Occipital lobe (tissue), 2 donors: ENCODE results near the gene DUSP2. TPM values are rescaled to one million over a fixed set of nuclear protein-coding genes. Genes with fewer than 3 reads are reported as not detected.
"Not testable (repeated sequence)": the region's sequence is repeated elsewhere in the genome, so short reads cannot be mapped to it uniquely, and the experiment has no call there.

Experiments
- DNase-seq: peaks from one replicate; lab custom pipeline; 2025; lab: John Stamatoyannopoulos, UW
- total RNA-seq: library from RNA; depleted of rRNA; stranded (reverse); fragments of >200 nt; gene quantifications from one replicate; pipeline ENCODE4 v1.2.3, GENCODE V29; 2014

Gene DUSP2
- total RNA-seq, 1 donor from 2014 or later, result 7.3 TPM

GRCh38 chr2:96147593-96148201 is 2.5 kb upstream of the DUSP2 start:
- no peak for DNase-seq

DNA sequence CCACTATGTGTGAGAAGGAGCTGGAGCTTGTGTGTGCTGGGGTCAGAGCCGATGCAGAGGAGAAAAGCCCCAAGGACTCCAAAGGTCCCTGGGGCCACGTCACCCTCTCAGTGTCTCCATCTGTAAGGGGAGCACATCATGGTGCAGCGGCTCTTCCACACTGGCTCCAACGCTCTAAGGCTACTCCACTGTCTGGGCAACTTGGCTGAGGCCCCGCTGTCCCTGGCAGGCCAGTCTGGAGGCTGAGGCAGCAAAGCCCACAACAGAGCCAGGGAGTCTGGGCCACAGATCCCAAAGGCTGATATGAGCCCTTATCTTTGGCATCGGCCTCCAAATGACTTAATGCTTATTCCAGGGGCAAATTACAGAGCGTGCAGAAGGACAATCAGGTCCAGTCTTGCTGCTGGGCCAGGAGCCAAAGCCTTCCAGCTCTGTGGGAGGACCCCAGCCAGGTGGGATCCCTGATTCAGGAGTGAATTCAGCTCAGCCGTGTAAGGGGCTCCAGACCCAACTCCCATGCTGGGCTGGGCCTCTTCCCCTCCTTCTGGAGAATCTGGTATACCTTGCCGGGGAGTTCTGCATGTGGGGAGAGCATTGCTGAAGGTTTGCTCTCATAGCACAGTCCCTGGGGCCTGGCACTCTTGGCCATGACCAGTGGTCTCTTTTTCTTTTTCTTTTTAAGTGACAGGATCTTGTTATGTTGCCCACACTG is 1.8 kb upstream of the DUSP2 start:
- no peak for DNase-seq

GRCh38 chr2:96146153-96146880 is 1.1 kb upstream of the DUSP2 start:
- no peak for DNase-seq

- DNase-seq, result no peak
Observed at GRCh38 chr2:96145848-96146152, 560 bp upstream of the DUSP2 start.

GRCh38 chr2:96144481-96145035 is 682 bp downstream of the DUSP2 start:
- no peak for DNase-seq

DNA sequence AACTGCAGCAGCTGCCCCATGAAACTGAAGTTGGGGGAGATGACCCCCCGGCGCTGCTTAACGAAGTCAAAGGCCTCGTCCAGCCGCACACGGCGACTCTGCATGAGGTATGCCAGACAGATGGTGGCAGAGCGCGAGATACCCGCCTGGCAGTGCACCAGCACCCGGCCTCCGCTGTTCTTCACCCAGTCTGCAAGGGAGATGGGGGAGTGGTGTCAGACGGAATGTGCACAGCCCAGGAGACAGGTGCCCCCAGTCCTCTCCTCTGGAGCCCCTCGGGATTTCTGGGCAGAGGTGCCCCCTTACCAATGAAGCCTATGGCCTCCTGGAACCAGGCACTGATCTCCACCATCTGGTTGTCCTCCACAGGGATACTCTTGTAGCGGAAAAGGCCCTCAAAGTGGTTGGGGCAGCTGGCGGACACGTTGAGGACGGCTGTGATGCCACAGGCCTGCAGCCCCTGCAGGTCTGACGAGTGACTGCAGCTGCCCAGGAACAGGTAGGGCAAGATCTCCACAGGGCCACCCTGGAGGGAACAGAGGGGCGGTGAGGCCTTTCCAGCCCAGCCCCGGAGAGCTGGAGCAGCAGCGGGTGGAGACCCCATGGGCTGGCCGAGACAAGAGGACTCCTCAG is 1.3 kb downstream of the DUSP2 start:
- no peak for DNase-seq

GRCh38 chr2:96143231-96143847 is 1.9 kb downstream of the DUSP2 start:
- DNase-seq, result no peak

GRCh38 chr2:96142217-96143113 is 2.8 kb downstream of the DUSP2 start:
- no peak for DNase-seq

DNA sequence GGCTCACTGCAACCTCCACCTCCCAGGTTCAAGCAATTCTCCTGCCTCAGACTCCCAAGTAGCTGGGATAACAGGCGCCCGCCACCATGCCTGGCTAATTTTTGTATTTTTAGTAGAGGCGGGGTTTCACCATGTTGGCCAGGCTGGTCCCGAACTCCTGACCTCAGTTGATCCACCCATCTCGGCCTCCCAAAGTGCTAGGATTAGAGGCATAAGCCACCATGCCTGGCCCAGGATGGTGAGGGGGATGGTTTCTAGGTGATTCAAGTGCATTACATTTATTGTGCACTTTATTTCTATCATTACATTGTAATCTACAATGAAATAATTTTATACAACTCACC is 3.6 kb downstream of the DUSP2 start:
- DNase-seq, result not testable (repeated sequence)

DNA sequence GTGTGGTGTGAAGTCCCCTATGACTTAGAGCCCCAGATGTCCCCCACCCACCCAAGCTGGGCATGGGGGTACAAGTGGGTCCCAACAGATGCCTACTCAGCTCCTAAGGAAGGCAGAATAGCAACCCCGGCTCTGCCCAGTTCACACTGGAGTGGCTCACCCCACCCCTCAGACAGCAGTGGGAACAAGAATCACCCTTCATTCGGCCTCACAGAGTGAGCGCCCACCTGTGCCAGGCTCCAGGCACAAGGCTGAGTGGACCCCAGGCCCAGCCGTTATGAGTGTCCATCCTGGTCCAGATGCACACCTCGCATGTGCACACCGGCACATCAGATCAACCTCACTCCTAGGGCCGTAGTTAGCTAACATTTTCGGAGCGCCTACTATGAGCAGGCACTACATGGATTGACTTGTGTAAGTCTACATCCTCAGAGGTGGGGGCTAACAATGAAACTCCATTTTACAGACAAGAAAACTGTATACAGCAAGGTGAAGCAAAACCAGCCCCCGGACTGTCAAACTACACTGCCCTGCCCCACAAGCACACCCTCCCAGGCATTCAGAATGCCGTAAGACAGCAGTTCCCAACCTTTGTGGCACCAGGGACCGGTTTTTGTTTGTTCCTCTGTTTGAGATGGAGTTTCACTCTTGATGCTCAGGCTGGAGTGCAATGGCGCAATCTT is 4.2 kb downstream of the DUSP2 start:
- no peak for DNase-seq

DNA sequence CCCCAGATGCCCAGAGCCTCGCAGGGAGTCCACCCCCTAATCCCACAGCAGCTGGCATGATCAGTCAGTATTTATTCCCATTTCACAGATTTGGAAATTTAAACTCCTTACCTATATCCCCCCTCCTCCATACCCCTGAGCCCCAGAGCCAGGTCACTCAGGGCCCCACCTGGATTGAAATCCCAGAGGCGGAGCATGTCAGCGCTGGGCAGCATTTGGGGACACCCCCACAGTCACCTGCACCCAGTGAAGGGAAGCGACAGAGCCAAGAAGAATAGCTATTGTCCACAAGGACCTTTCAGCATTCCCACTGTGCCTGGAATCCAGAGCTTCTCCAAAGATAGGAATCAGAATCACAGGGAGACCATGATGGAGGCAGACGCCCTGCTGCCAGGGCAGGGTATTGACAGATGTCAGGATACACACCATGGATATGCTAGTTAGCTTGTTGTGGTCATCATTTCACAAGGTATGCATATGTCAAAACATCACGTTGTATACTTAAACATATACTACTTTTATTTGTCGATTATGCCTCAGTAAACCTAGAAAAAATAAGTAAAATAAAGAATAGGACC is 6.0 kb downstream of the DUSP2 start:
- no peak for DNase-seq

GRCh38 chr2:96138179-96139145 is 6.8 kb downstream of the DUSP2 start, which contains the start of gene ASTL:
Gene ASTL (minus strand): TSS chr2:96138502. CDS start chr2:96138436, 66 bp downstream.
- DNase-seq, result no peak

DNA sequence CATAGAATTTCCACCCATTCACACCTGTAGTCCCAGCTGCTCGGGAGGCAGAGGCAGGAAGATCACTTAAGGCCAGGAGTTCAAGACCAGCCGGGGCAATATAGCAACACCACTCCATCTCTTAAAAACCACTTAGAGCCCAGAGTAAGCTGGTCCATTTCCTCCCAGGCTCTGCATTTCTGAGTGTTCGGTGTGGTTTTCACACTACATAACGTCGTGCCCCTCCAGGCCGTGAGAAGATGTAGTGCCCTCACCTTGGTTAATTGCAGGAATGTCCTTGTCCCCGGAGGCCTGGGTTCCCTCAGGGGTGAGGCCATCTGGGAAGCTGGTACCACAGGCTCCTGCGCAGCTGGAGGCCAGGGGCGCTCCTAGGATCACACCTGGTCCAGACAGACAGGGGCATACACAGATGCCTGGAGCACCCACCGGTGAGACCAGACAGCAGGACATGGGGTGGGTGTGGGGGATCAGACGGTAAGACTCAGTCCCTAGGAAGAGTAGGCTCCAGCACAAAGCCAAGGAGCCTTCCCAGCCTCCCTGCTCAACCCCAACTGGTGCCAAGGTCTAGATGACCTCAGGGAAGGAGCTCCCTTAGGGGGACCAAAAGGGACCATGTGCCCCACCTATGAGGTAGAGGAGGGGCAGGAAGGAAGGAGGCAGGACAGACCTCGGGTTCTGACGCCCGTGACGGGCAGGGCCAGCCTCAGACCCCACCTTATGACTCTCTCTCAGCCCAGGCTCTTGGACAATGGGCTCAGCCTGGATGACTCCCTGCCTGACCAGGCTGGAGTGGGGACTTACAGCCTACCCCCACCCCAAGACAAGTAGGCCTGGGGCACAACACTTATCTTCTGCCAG is 7.7 kb downstream of the DUSP2 start:
- no peak for DNase-seq

DNA sequence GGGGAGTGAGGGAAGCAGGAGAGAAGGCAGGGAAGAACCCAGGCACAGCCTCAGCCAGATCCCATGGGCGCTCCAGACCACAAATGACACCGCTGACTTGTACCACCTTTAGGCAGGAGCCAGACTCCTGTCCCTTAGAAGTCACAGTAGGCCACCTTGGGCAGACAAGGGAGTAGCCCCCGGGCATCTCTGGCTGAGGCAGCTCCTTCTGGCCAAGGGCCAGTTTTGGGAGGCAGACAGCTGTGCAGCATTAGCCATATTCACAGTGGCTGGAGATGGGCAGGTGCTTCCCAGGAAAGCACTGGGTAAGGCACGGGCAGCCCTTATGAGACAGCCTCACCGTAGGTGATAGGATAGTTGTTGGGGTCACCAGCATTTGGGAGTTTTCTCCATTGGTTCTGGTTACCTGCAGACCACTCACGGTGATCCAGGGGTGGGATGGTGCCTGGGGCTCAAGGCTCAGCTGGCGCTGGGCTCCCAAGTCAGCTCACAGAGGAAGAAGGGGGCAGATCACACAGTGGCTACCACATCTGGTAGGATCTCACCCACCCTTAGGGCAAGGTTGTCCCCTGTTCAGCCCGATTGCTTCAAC is 9.0 kb downstream of the DUSP2 start:
- no peak for DNase-seq

DNA sequence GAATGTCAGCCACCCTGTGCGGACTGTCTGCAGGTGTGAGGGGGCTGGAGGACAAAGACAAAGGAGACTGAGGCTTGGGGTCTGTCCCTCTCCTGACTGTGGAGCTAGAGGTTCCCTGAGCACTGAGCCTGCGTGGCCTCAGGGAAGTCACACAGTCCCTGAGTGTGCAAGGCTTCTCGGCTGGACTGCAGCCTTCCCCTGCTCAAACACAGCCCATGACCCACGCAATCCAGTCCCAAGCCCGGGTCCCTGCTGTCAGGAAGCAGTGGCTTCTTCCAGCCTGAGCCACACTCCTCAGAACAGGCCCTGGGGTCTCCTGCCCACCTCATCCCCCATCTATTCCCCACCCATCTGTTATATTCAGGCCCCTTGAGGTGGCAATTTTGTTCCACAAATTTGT is 9.6 kb downstream of the DUSP2 start:
- no peak for DNase-seq

- DNase-seq, result no peak
Observed at GRCh38 chr2:96135171-96135570, 10.1 kb downstream of the DUSP2 start.

DNA sequence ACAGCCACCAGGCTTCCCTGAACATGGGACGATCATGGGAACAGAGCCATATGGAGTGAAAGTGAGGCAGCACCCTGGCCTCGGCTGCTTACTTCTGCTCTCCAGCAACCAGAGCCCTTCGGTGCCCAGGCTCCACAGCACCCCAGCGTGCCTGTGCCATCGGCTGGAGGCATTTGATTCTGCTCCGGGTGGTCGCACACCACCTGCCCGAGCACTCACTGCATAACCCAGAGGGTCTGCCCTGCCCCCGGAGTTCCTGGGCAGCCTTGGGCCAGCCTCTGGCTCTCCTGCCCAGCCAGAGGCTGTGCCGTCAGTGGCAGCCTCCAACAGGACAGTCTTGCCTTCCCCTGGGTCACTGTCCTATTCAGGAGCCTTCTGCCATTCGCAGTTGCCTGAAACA is 10.8 kb downstream of the DUSP2 start:
- no peak for DNase-seq
